Measurements from ENCODE around the gene SCGB2B2.

SCGB2B2 gene

DNA sequence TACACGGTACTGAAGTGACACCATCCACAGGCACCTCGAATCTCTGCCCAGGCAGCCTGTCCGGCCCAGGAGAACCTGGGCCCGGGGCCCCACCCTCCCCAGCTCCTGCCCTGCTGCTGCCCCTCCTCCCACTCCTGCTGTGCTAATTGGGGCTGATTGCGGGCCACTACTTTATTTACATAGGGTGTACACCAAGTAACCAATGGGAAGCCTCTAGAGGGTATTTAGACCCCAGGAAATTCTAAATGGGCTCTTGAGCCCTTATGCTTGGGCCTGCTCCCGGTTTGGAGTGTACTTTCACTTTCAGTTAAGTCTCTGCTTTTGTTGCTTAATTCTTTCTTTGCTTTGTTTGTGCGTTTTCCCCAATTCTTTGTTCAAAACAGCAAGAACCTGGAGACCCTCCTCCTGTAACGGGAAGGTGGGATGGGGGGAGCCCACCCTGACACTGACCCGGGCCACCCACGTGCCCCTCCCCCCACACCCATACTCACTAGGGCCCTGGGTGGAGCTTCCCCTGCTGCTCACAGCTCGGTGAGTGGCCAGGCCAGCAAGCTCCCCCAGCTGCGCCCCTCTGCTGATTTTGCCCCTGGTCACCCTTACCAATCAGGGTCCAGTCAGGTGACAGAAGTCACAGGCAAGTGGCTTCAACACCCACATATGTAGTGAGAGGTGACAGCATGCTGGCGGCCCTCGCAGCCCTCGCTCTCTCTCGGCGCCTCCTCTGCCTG lies 9.4 kb downstream of the SCGB2B2 start:
- no peak for TF ChIP-seq ZBTB7A (IDR thresholded peaks at IDR 0.05; ENCODE audit: low read depth)
- TF ChIP-seq, protein P1, sequence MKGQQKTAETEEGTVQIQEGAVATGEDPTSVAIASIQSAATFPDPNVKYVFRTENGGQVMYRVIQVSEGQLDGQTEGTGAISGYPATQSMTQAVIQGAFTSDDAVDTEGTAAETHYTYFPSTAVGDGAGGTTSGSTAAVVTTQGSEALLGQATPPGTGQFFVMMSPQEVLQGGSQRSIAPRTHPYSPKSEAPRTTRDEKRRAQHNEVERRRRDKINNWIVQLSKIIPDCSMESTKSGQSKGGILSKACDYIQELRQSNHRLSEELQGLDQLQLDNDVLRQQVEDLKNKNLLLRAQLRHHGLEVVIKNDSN (IDR thresholded peaks at IDR 0.05) = no peak
- TF ChIP-seq TAF1 (IDR thresholded peaks at IDR 0.05; ENCODE audit: low read depth) = no peak
- TF ChIP-seq TEAD4 (IDR thresholded peaks at IDR 0.05) = no peak
- no peak for TF ChIP-seq NFIC (IDR thresholded peaks at IDR 0.05)
- no peak for TF ChIP-seq FOXM1 (IDR thresholded peaks at IDR 0.05; ENCODE audit: borderline replicate concordance, low read depth)
- TF ChIP-seq YY1 (IDR thresholded peaks at IDR 0.05; ENCODE audit: low read depth) = no peak
- TF ChIP-seq EP300 (IDR thresholded peaks at IDR 0.05; ENCODE audit: borderline replicate concordance) = no peak
- TF ChIP-seq TCF12 (IDR thresholded peaks at IDR 0.05; ENCODE audit: low read depth) = no peak
- TF ChIP-seq, protein P2, sequence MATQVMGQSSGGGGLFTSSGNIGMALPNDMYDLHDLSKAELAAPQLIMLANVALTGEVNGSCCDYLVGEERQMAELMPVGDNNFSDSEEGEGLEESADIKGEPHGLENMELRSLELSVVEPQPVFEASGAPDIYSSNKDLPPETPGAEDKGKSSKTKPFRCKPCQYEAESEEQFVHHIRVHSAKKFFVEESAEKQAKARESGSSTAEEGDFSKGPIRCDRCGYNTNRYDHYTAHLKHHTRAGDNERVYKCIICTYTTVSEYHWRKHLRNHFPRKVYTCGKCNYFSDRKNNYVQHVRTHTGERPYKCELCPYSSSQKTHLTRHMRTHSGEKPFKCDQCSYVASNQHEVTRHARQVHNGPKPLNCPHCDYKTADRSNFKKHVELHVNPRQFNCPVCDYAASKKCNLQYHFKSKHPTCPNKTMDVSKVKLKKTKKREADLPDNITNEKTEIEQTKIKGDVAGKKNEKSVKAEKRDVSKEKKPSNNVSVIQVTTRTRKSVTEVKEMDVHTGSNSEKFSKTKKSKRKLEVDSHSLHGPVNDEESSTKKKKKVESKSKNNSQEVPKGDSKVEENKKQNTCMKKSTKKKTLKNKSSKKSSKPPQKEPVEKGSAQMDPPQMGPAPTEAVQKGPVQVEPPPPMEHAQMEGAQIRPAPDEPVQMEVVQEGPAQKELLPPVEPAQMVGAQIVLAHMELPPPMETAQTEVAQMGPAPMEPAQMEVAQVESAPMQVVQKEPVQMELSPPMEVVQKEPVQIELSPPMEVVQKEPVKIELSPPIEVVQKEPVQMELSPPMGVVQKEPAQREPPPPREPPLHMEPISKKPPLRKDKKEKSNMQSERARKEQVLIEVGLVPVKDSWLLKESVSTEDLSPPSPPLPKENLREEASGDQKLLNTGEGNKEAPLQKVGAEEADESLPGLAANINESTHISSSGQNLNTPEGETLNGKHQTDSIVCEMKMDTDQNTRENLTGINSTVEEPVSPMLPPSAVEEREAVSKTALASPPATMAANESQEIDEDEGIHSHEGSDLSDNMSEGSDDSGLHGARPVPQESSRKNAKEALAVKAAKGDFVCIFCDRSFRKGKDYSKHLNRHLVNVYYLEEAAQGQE (IDR thresholded peaks at IDR 0.05; ENCODE audit: low read depth) = no peak

DNA sequence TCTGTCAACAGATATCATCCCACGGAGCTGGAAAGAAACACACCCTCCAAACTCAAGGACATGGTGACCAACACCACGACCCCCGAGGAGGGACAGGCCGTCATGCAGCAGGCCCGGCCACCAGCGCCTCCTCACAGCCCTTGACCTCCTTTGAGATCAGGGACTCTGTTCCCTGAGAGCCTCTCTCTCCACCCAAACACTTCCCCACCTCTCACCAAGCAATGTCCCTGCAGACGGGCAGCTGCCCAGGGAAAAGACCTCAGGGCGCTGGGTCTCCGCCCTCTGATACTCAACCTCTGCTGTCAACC lies 10.0 kb downstream of the SCGB2B2 start:
- no peak for TF ChIP-seq CEBPB (IDR thresholded peaks at IDR 0.05)

DNA sequence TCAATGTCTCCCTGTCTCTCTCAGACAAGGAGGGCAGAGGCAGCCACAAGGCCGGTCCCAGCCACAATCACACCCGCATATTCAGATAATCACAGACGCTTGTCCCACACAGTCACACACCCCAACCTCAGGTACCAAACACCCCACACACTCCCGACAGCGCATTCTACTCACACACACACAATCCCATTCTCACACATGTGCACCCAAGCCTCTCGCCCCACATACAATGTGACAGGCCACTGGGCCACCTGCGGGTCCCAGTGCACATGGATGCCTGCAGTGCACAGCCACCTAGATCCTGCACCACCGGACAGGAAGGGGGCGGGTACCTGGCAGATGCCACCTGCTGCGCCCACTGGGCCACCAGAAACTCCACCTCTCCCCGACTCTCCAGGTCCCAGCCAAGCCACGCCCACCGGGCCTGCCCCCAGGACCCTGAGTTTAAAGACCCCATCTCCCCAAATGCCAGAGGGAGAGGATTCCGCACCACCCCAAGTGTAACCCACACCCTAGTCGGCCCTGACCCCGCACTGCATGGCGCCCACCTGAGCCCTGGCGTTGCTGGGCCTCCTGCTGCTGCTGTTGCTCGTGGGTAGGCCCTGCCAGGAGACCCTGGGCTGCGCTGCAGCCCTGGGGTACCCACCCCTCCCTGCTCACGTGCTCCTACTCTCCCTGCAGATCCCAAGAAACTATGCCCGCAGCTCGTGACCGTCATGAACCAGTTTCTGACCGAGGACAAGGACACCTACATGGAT lies 10.6 kb downstream of the SCGB2B2 start:
- TF ChIP-seq RAD21 (IDR thresholded peaks at IDR 0.05; ENCODE audit: low read depth) (no peak), TCF12 (IDR thresholded peaks at IDR 0.05; ENCODE audit: low read depth) (no peak), TEAD4 (IDR thresholded peaks at IDR 0.05) (no peak), ZBTB7A (IDR thresholded peaks at IDR 0.05; ENCODE audit: low read depth) (no peak)
- TF ChIP-seq, protein P1 (IDR thresholded peaks at IDR 0.05) = no peak
- TF ChIP-seq, protein P2 (IDR thresholded peaks at IDR 0.05; ENCODE audit: low read depth) = no peak

DNA sequence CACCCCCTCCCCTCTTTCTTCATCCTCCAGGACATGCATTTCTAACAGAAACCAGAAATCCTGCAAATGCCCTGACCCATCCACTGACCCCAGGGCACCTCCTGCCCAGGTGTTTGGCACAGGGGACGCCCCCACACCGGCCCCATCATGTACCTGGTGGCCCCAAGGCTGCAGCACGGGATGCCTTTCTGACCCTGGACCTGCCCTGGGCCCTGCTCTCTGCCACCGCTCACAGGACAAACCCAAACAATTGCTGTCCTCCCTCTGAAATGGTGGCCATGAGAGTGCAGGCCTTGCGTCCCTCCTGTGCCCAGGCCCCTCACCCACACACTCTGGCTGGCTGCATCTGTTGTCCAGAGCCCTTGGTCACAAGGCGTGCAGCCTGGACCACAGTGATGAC lies 12.1 kb downstream of the SCGB2B2 start:
- TF ChIP-seq TAF1 (IDR thresholded peaks at IDR 0.05; ENCODE audit: low read depth) (no peak), YY1 (IDR thresholded peaks at IDR 0.05; ENCODE audit: low read depth) (no peak), ZBTB7A (IDR thresholded peaks at IDR 0.05; ENCODE audit: low read depth) (no peak), CREB1 (IDR thresholded peaks at IDR 0.05; ENCODE audit: low read depth) (no peak), CEBPB (IDR thresholded peaks at IDR 0.05) (no peak), NFIC (IDR thresholded peaks at IDR 0.05) (no peak), TCF12 (IDR thresholded peaks at IDR 0.05; ENCODE audit: low read depth) (no peak), TEAD4 (IDR thresholded peaks at IDR 0.05) (no peak), EP300 (IDR thresholded peaks at IDR 0.05; ENCODE audit: borderline replicate concordance) (no peak), EGR1 (IDR thresholded peaks at IDR 0.05) (no peak), FOXM1 (IDR thresholded peaks at IDR 0.05; ENCODE audit: borderline replicate concordance, low read depth) (no peak), RAD21 (IDR thresholded peaks at IDR 0.05; ENCODE audit: low read depth) (no peak)
- TF ChIP-seq, protein P2 (IDR thresholded peaks at IDR 0.05; ENCODE audit: low read depth) = no peak
- TF ChIP-seq, protein P1 (IDR thresholded peaks at IDR 0.05) = no peak
- TF ChIP-seq, protein P3, sequence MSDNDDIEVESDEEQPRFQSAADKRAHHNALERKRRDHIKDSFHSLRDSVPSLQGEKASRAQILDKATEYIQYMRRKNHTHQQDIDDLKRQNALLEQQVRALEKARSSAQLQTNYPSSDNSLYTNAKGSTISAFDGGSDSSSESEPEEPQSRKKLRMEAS (IDR thresholded peaks at IDR 0.05) = no peak

Measured in Ishikawa (cell line).